IPS-15b (cell line): Measurements from ENCODE around the gene PCMT1.
"Not testable (repeated sequence)": the region's sequence is repeated elsewhere in the genome, so short reads cannot be mapped to it uniquely, and the experiment has no call there.

Source experiments
- H3K27me3 ChIP-seq: one replicate; pipeline ENCODE4 v1.6.1; 2013; ENCODE audit warnings: low read length; ENCODE audit not compliant: control insufficient read depth, insufficient read depth
- H3K36me3 ChIP-seq: one replicate; pipeline ENCODE4 v1.6.1; 2013; ENCODE audit warnings: low read length; ENCODE audit not compliant: control insufficient read depth, insufficient read depth
- H3K4me1 ChIP-seq: one replicate; pipeline ENCODE4 v1.6.1; 2013; ENCODE audit warnings: mild to moderate bottlenecking, low read length; ENCODE audit not compliant: control insufficient read depth, insufficient read depth
- H3K4me3 ChIP-seq: one replicate; pipeline ENCODE4 v1.5.1; 2013; ENCODE audit warnings: low read depth, low read length
- H3K9ac ChIP-seq: one replicate; pipeline ENCODE4 v1.6.1; 2013; ENCODE audit warnings: low read depth, mild to moderate bottlenecking, low read length
- H3K9me3 ChIP-seq: one replicate; pipeline ENCODE4 v1.6.1; 2013; ENCODE audit warnings: mild to moderate bottlenecking, low read length; ENCODE audit not compliant: control insufficient read depth, insufficient read depth

The PCMT1 gene

GRCh38 chr6:149831308-149831820 lies 81.8 kb downstream of the PCMT1 start:
- H3K9ac ChIP-seq: no peak overlapping the region
- H3K36me3 ChIP-seq: no peaks in the 10 kb centered on the region
- no peak overlapping the region for H3K4me3 ChIP-seq
- H3K9me3 ChIP-seq: no peaks in the 10 kb centered on the region
- H3K4me1 ChIP-seq: no peaks in the 10 kb centered on the region
- no peaks in the 10 kb centered on the region for H3K27me3 ChIP-seq

- H3K4me1 ChIP-seq: no peaks in the 10 kb centered on the region
- H3K36me3 ChIP-seq: no peaks in the 10 kb centered on the region
- H3K4me3 ChIP-seq: no peak overlapping the region
- no peak overlapping the region for H3K9ac ChIP-seq
- H3K27me3 ChIP-seq: no peaks in the 10 kb centered on the region
- H3K9me3 ChIP-seq: no peaks in the 10 kb centered on the region
These were observed 84.1 kb downstream of the PCMT1 start for GRCh38 chr6:149833651-149834050.

DNA sequence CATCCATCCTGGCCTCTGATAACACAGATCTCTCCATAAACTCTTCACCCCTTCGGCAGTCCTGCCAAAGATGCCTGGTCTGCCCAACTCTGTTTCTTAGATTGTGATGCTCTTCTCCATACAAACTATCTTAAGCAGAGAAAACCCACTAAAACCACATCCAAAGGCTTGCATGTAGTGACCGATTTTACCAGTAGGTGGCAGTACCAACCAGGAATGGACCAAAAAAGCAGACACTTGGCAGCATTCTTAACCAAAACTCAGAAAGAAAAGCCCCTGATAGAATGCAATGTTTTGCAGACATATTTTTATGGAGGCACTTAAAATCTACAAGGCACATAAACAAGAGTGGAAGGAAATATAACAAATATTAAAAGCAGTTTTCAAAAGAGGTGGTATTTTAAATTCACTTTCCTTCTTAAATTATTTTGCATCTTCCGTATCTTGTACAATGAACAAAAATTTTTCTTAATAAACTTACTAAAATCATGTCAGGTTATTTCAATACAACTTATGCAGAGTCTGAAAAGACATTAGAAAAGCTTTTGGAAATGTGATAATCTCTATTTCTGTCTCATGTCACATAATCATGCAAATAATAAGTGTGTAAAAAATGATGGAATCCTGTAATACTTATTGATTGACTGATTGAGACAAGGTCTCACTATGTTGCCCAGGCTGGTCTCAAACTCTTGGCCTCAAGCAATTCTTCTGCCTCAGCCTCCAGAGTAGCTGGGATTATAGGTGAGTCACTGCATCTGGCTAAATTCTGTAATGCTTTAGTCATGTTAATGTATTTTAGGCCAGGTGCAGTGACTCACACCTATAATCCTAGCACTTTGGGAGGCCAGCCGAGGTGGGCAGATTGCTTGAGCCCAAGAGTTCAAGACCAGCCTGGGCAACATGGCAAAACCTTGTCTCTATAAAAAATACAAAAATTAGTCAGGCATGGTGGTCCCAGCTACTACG lies 85.3 kb downstream of the PCMT1 start:
- H3K9me3 ChIP-seq: no peaks in the 10 kb centered on the region
- H3K4me1 ChIP-seq: no peaks in the 10 kb centered on the region
- H3K9ac ChIP-seq: no peak overlapping the region
- H3K4me3 ChIP-seq: no peak overlapping the region
- no peaks in the 10 kb centered on the region for H3K27me3 ChIP-seq
- no peaks in the 10 kb centered on the region for H3K36me3 ChIP-seq

DNA sequence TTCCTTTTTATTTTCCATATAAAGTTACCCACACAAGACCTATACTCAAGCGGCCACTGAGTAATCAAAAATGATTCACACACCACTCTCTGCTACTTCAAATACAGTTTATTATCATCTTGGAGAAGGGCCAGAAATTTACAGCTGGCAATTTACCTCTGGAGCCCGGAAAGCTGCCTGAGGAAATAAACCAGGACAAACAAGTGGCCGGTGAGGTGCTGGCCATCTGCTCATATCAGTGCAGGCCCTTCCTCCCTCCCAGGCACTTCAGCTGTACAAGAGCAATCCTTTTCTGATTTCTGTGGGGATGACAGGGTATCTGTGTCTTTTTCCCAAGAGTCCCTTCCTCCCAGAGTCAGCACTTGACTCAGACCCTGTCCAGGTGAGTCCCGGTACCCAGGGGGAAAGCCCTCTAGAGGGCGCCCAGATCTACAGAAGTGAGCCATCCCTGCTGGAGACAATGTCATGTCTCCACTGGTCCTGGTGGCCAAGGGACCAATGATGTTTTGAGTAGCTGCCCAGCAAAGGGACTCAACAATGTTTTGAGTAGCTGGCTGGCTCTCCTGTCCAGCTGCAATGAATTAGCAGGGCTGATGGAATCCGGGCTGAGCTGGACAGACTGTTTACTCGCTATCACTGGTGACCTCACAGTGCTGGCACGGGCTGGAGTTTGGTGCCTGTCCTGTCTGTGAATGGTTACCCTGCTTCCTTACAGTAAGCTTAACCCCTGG lies 91.0 kb downstream of the PCMT1 start:
- no peak overlapping the region for H3K4me3 ChIP-seq
- H3K9ac ChIP-seq: no peak overlapping the region
- no peaks in the 10 kb centered on the region for H3K4me1 ChIP-seq
- no peaks in the 10 kb centered on the region for H3K9me3 ChIP-seq
- H3K27me3 ChIP-seq: no peaks in the 10 kb centered on the region
- H3K36me3 ChIP-seq: no peaks in the 10 kb centered on the region

- no peaks in the 10 kb centered on the region for H3K36me3 ChIP-seq
- no peaks in the 10 kb centered on the region for H3K4me1 ChIP-seq
- H3K27me3 ChIP-seq: no peaks in the 10 kb centered on the region
- no peaks in the 10 kb centered on the region for H3K9me3 ChIP-seq
- no peak overlapping the region for H3K4me3 ChIP-seq
- H3K9ac ChIP-seq: no peak overlapping the region
These were observed 92.8 kb downstream of the PCMT1 start for GRCh38 chr6:149842331-149842730.

- Histone ChIP-seq H3K4me3 (no peak overlapping the region), H3K9ac (no peak overlapping the region), H3K36me3 (no peaks in the 10 kb centered on the region), H3K9me3 (no peaks in the 10 kb centered on the region), H3K4me1 (no peaks in the 10 kb centered on the region), H3K27me3 (no peaks in the 10 kb centered on the region)
These were observed 93.6 kb downstream of the PCMT1 start for GRCh38 chr6:149843051-149843633.

DNA sequence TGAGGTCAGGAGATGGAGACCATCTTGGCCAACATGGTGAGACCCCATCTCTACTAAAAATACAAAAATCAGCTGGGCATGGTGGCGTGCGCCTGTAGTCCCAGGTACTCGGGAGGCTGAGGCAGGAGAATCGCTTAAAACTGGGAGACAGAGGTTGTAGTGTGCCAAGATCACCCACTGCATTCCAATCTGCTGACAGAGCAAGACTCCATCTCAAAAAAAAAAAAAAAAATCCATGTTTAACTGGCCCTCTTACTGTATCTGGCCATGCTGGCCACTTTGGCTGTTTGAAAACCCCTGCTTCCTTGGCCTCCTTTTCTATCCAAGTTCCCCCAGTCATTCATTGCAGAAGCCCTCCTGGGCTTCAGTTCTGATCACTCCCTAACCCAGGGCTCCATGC lies 94.5 kb downstream of the PCMT1 start:
- not testable (repeated sequence) for H3K4me3 ChIP-seq, H3K36me3 ChIP-seq, H3K27me3 ChIP-seq, H3K4me1 ChIP-seq, H3K9me3 ChIP-seq, H3K9ac ChIP-seq

- Histone ChIP-seq H3K36me3 (no peaks in the 10 kb centered on the region), H3K4me3 (no peak overlapping the region), H3K27me3 (no peaks in the 10 kb centered on the region), H3K4me1 (no peaks in the 10 kb centered on the region), H3K9me3 (no peaks in the 10 kb centered on the region), H3K9ac (no peak overlapping the region)
These were observed 94.9 kb downstream of the PCMT1 start for GRCh38 chr6:149844480-149844879.

GRCh38 chr6:149845549-149845948 lies 96.0 kb downstream of the PCMT1 start:
- no peak overlapping the region for H3K4me3 ChIP-seq
- H3K27me3 ChIP-seq: no peaks in the 10 kb centered on the region
- no peaks in the 10 kb centered on the region for H3K4me1 ChIP-seq
- no peaks in the 10 kb centered on the region for H3K36me3 ChIP-seq
- H3K9me3 ChIP-seq: no peaks in the 10 kb centered on the region
- H3K9ac ChIP-seq: no peak overlapping the region

GRCh38 chr6:149846321-149846720 lies 96.8 kb downstream of the PCMT1 start:
- H3K27me3 ChIP-seq: no peaks in the 10 kb centered on the region
- H3K36me3 ChIP-seq: no peaks in the 10 kb centered on the region
- H3K4me3 ChIP-seq: no peak overlapping the region
- no peak overlapping the region for H3K9ac ChIP-seq
- no peaks in the 10 kb centered on the region for H3K9me3 ChIP-seq
- H3K4me1 ChIP-seq: no peaks in the 10 kb centered on the region

DNA sequence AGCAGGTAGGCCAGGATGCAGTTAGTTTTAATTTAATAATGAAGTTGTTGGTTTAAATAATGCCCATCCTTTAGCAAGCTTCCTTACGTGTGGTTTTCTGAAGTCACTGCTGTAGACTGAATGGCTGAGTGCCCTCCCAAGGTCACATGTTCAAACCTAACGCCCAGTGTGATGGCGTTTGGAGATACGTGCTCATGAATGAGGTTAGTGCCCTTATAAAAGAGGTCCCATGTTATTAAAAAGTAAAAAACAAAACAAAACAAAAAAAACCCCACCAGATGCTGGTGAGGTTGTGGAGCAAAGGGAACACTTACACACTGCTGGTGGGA lies 98.4 kb downstream of the PCMT1 start:
- Histone ChIP-seq H3K27me3 (no peaks in the 10 kb centered on the region), H3K4me1 (no peaks in the 10 kb centered on the region), H3K9ac (no peak overlapping the region), H3K36me3 (no peaks in the 10 kb centered on the region), H3K4me3 (no peak overlapping the region), H3K9me3 (no peaks in the 10 kb centered on the region)
